OCI-LY7 (cell line): ENCODE measurements around the gene TGFBI.

Experiments
- CTCF ChIP-seq: fragments of 200-600 bp; sonication (generic); conservative IDR thresholded peaks from 2 replicates; pipeline ENCODE4 v1.5.1; 2014; ENCODE audit warnings: mild to moderate bottlenecking, antibody characterized with exemption, low read length, moderate library complexity, mixed read lengths
- EZH2phosphoT487 ChIP-seq: fragments of 200-600 bp; sonication (generic); IDR thresholded peaks from 2 replicates; pipeline ENCODE4 v1.6.1; 2018; ENCODE audit warnings: low read depth, borderline replicate concordance, mild to moderate bottlenecking, mixed run types, antibody characterized with exemption, low read length, moderate library complexity, mixed read lengths

- TF ChIP-seq CTCF (no peak), EZH2phosphoT487 (no peak)
Measured at GRCh38 chr5:136060963-136061362, 32.2 kb downstream of the TGFBI start.
